K562 (cell line): ENCODE measurements around the gene ALDH16A1. TPM values are rescaled to one million over a fixed set of nuclear protein-coding genes. Genes with fewer than 3 reads are reported as not detected.
A peak's percentile ranks its signal among the peaks of the same experiment; 100 is the strongest.

Experiments
- ATAC-seq: fragments of 200-7000 bp; cut with Tn5 transposase; 3 replicates; pipeline ENCODE4 v1.9.1; 2020; ENCODE audit warnings: moderate library complexity
- BruUV-seq: library from RNA; stranded (reverse); fragments of 400-500 nt; replicated peaks from 2 replicates; lab custom pipeline; 2021; lab: Mats Ljungman, UMichigan
- CTCF ChIA-PET: fragments of 300-600 bp; formaldehyde crosslinking; extraction: SDS; loops from one replicate; lab custom pipeline; 2021; ENCODE audit warnings: low intra/inter-chr PET ratio; lab: Yijun Ruan, JAX
- POLR2A ChIA-PET: fragments of 300-600, 350-650 bp; sonication (Branson Sonifier 250); formaldehyde crosslinking; extraction: SDS; loops from one replicate; lab custom pipeline; 2021; ENCODE audit warnings: antibody characterized with exemption, inconsistent platforms; lab: Yijun Ruan, JAX
- DNase-seq, 4 experiments: peaks; one replicate each; pipeline versions ENCODE4 v3.0.0 to v3.0.0-alpha.2; 2011 to 2018; ENCODE audit warnings: low spot score in 3 of 4, mixed read lengths in 3 of 4; ENCODE audit errors: extremely low read depth in 1 of 4
- FAIRE-seq: peaks from 2 replicates; lab custom pipeline; 2011; peaks lifted over from hg19 to GRCh38; lab: Jason Lieb, UNC
- H2AFZ ChIP-seq: 2 replicates; pipeline ENCODE4 v1.6.0; 2011; ENCODE audit warnings: low read depth, low read length, control low read depth, inconsistent platforms
- H3K27ac ChIP-seq: fragments of 200-600 bp; 3 replicates; pipeline ENCODE4 v1.8.0; 2011; ENCODE audit warnings: low read depth, mild to moderate bottlenecking, control low read depth, inconsistent platforms, low read length, moderate library complexity, mixed read lengths; ENCODE audit errors: extremely low read depth
- H3K27me3 ChIP-seq, 2 experiments: fragments of 300-600 bp in 1 of 2; 2 replicates in 1 of 2; 3 replicates in 1 of 2; pipeline versions ENCODE4 v1.6.0 to v1.8.0; 2011; ENCODE audit warnings: inconsistent platforms in 2 of 2, low read length in 2 of 2, mild to moderate bottlenecking in 1 of 2, mixed read lengths in 1 of 2, moderate library complexity in 1 of 2; ENCODE audit not compliant: control insufficient read depth in 2 of 2, insufficient read depth in 2 of 2
- H3K36me3 ChIP-seq: fragments of 300-600 bp; 3 replicates; pipeline ENCODE4 v1.8.0; 2011; ENCODE audit warnings: mild to moderate bottlenecking, low read length, inconsistent platforms; ENCODE audit not compliant: control insufficient read depth, insufficient read depth
- H3K4me1 ChIP-seq, 2 experiments: fragments of 200-600 bp in 1 of 2; replicated peaks in 1 of 2; 2 replicates in 1 of 2; 3 replicates in 1 of 2; pipeline versions ENCODE4 v1.5.1 to v1.8.0; 2011; ENCODE audit warnings: inconsistent platforms in 2 of 2, low read length in 2 of 2, mild to moderate bottlenecking in 1 of 2, mixed read lengths in 1 of 2, moderate library complexity in 1 of 2; ENCODE audit not compliant: control insufficient read depth in 2 of 2, insufficient read depth in 2 of 2
- H3K4me2 ChIP-seq: 2 replicates; pipeline ENCODE4 v1.6.1; 2011; ENCODE audit warnings: low read length, control low read depth, inconsistent platforms, mixed read lengths; ENCODE audit not compliant: insufficient read depth
- H3K4me3 ChIP-seq: fragments of 200-600 bp; sonication (generic), shearing (Covaris generic); 2 replicates; pipeline ENCODE4 v1.5.1; 2016; ENCODE audit warnings: control low read depth, inconsistent platforms
- H3K79me2 ChIP-seq: fragments of 200-600 bp; 3 replicates; pipeline ENCODE4 v1.8.0; 2011; ENCODE audit warnings: low read length, inconsistent platforms; ENCODE audit not compliant: control insufficient read depth, insufficient read depth
- H3K9ac ChIP-seq, 2 experiments: 2 replicates each; pipeline versions ENCODE4 v1.6.0 to v1.6.1; 2011; ENCODE audit warnings: low read depth in 2 of 2, low read length in 2 of 2, control low read depth in 1 of 2, inconsistent platforms in 1 of 2, mild to moderate bottlenecking in 1 of 2, mixed read lengths in 1 of 2; ENCODE audit not compliant: insufficient read depth in 1 of 2
- H3K9me1 ChIP-seq: one replicate; pipeline ENCODE4 v1.6.0; 2011; ENCODE audit warnings: inconsistent platforms, mild to moderate bottlenecking, low read length, moderate library complexity; ENCODE audit not compliant: control insufficient read depth, insufficient read depth
- H3K9me3 ChIP-seq: replicated peaks from 2 replicates; pipeline ENCODE4 v1.5.1; 2011; ENCODE audit warnings: low read depth, low read length, inconsistent platforms; ENCODE audit not compliant: control insufficient read depth, insufficient read depth
- H4K20me1 ChIP-seq: replicated peaks from 2 replicates; pipeline ENCODE4 v1.6.1; 2011; ENCODE audit warnings: low read length, inconsistent platforms, mixed read lengths; ENCODE audit not compliant: control insufficient read depth, insufficient read depth
- ATF3 ChIP-seq, 2 experiments: fragments of 450-650 bp in 1 of 2; sonication (generic) in 1 of 2; formaldehyde crosslinking in 1 of 2; IDR thresholded peaks in 1 of 2; conservative IDR thresholded peaks in 1 of 2; 2 replicates each; pipeline versions ENCODE4 v1.6.1 to v1.8.1; 2016 to 2023; ENCODE audit warnings: mild to moderate bottlenecking in 2 of 2, moderate library complexity in 2 of 2, inconsistent platforms in 1 of 2, missing genetic modification reagents in 1 of 2
- CLOCK ChIP-seq: fragments of 250-450 bp; sonication (Bioruptor Pico); IDR thresholded peaks from 2 replicates; pipeline ENCODE4 v1.4.0; 2020; ENCODE audit warnings: mild to moderate bottlenecking, moderate library complexity, borderline replicate concordance
- JUND ChIP-seq, 2 experiments: IDR thresholded peaks; 2 replicates in 1 of 2; 3 replicates in 1 of 2; pipeline ENCODE4 v1.6.1; 2011; ENCODE audit warnings: borderline replicate concordance in 2 of 2, low read depth in 2 of 2, low read length in 2 of 2, improper control_type of control experiment in 1 of 2, missing biosample characterization in 1 of 2, missing genetic modification characterization in 1 of 2, missing genetic modification reagents in 1 of 2
- NFATC3 ChIP-seq: fragments of 450-650 bp; IDR thresholded peaks from 2 replicates; pipeline ENCODE4 v1.6.1; 2017; ENCODE audit warnings: mild to moderate bottlenecking
- RBFOX2 ChIP-seq: fragments of 200-400 bp; formaldehyde crosslinking; IDR thresholded peaks from 2 replicates; pipeline ENCODE4 v1.6.1; 2017; ENCODE audit warnings: low read depth, mild to moderate bottlenecking, low read length, moderate library complexity
- SETDB1 ChIP-seq: IDR thresholded peaks from one replicate; pipeline ENCODE4 v1.6.1; 2012; ENCODE audit warnings: low read length, control low read depth, inconsistent platforms
- WGBS: fragments of 100-300 bp; shearing (Covaris generic); methylation state at CpG from one replicate; pipeline ENCODE4 v1.1.6; 2016; ENCODE audit warnings: low coverage, mixed read lengths; ENCODE audit not compliant: insufficient coverage; ENCODE audit errors: missing lambda C conversion rate; 5-methylcytosine and 5-hydroxymethylcytosine counted together
- in situ Hi-C: fragments of 300-500 bp; cut with MboI; formaldehyde crosslinking; loops from 4 replicates; pipeline ENCODE4 v1.15.0; 2018; ENCODE audit warnings: inconsistent platforms, mixed read lengths
- intact Hi-C: fragments of 100-400 bp; cut with micrococcal nuclease; formaldehyde crosslinking; loops from 2 replicates; pipeline ENCODE4 v1.14.2; 2022
- polyA plus RNA-seq, 8 experiments: library from polyadenylated mRNA; depleted of rRNA in 4 of 8; stranded (reverse) in 5 of 8; unstranded in 3 of 8; fragments of >200 nt; fragmentation: Nextera tagmentation in 2 of 8; fragmentation: Illumina TruSeq in 1 of 8; extraction: Ambion mirVana in 2 of 8; extraction: Trizol in 1 of 8; gene quantifications; 2 replicates each; pipeline versions ENCODE4 v1.2.1 to v1.2.3, GENCODE V29; 2011 to 2014; ENCODE audit warnings: inconsistent platforms in 1 of 8, missing spikeins in 1 of 8
- total RNA-seq, 7 experiments: library from RNA; depleted of rRNA in 6 of 7; stranded (reverse); fragments of >200 nt in 6 of 7; fragmentation: Illumina TruSeq in 2 of 7; extraction: Trizol in 2 of 7; gene quantifications; 2 replicates each; pipeline versions ENCODE4 v1.2.1 to v1.2.3, GENCODE V29; 2011 to 2021; ENCODE audit warnings: low replicate concordance in 1 of 7

The ALDH16A1 gene
- total and polyA plus RNA-seq, 9 of the 15 experiments (the other 6 are each of a cell fraction or from before 2014, with no cell fraction given) = 2.2 to 52.2 (median 7.6) TPM

- no peak overlapping the region for H3K27ac ChIP-seq
- H4K20me1 ChIP-seq = no peaks in the 10 kb centered on the region
- H3K9me3 ChIP-seq = no peaks in the 10 kb centered on the region
- no peak for TF ChIP-seq SETDB1
- TF ChIP-seq NFATC3 = no peak
- intact Hi-C loops (no loop called here), in situ Hi-C loops (no loop called here)
- no peak overlapping the region for H3K9ac ChIP-seq
- no peaks in the 10 kb centered on the region for H3K79me2 ChIP-seq
- CTCF ChIA-PET = interaction anchor here (0.5 kb wide), 1 partner anchor 10 kb away, joined by 3 read pairs; no protein-coding TSS in a partner anchor
- H3K9me1 ChIP-seq = no peaks in the 10 kb centered on the region
- H3K4me3 ChIP-seq = no peak overlapping the region
- WGBS = 66% methylated on average over 12 of the region's 16 CpGs
- H3K27me3 ChIP-seq = no peaks in the 10 kb centered on the region
- H2AFZ ChIP-seq = no peak overlapping the region
- POLR2A ChIA-PET = interaction anchor here (0.8 to 2.1 kb wide), 3 partner anchors 10 to 22 kb away, joined by 3 to 14 read pairs (median 8); no protein-coding TSS in a partner anchor
- no peaks in the 10 kb centered on the region for H3K36me3 ChIP-seq
- peaks cover 33 to 35% of the 10 kb centered on the region in 2 experiments for H3K4me1 ChIP-seq
- H3K4me2 ChIP-seq = no peak overlapping the region
- ATAC-seq = no peak
- no peak for DNase-seq
- no peak for FAIRE-seq
- BruUV-seq = no TSS peak
Measured at GRCh38 chr19:49407482-49408015, 45.5 kb upstream of the ALDH16A1 start.

- Histone ChIP-seq H3K27me3 (no peaks in the 10 kb centered on the region), H3K9ac (peak overlapping the region; percentile 35 to 75; a peak in 3 of 4 replicates), H3K4me3 (no peak overlapping the region), H3K4me2 (peak overlapping the region; percentile 33), H3K9me3 (no peaks in the 10 kb centered on the region), H3K36me3 (no peaks in the 10 kb centered on the region), H3K9me1 (no peaks in the 10 kb centered on the region), H3K79me2 (no peaks in the 10 kb centered on the region), H3K27ac (peak overlapping the region; percentile 54), H3K4me1 (peaks cover 28 to 40% of the 10 kb centered on the region in 2 experiments), H4K20me1 (no peaks in the 10 kb centered on the region), H2AFZ (peak overlapping the region; percentile 78)
- DNase-seq = peak in 2 of 4 experiments; percentile 46 to 57
- ATAC-seq = peak; percentile 53
- intact Hi-C loops (no loop called here), in situ Hi-C loops (no loop called here)
- ChIA-PET POLR2A (interaction anchor here (0.6 to 2.1 kb wide), 4 partner anchors 9 to 164 kb away, joined by 3 to 14 read pairs (median 4); partner anchors contain the start of gene GFY), CTCF (no interaction called here)
- BruUV-seq = no TSS peak
- WGBS = 46% methylated on average over 8 of the region's 8 CpGs
- FAIRE-seq = peak; percentile 23
- TF ChIP-seq CLOCK (CRISPR knock-in tag) (no peak), JUND (IDR thresholded peaks at IDR 0.05; ENCODE audit: borderline replicate concordance, low read depth, low read length) (peak; percentile 27; the same call in 1 of the 2 replicates), JUND (tag; IDR thresholded peaks at IDR 0.05; ENCODE audit: borderline replicate concordance, low read depth, low read length) (peak; percentile 25; the same call in 1 of the 3 replicates), ATF3 (IDR thresholded peaks at IDR 0.05) (peak; percentile 3; the same call in 1 of the 2 replicates), ATF3 (CRISPR knock-in tag; conservative IDR thresholded peaks at IDR 0.05) (no peak), RBFOX2 (0 out of 2 replicates have a peak, but pooled peaks have one; percentile 35)
Measured at GRCh38 chr19:49408816-49409440, 44.1 kb upstream of the ALDH16A1 start.
